SHP77 (cell line): ENCODE measurements around the gene MYOM1.

Experiments
- DNase-seq, 2 experiments: peaks; one replicate each; lab custom pipeline; 2025; lab: John Stamatoyannopoulos, UW

MYOM1 gene

DNA sequence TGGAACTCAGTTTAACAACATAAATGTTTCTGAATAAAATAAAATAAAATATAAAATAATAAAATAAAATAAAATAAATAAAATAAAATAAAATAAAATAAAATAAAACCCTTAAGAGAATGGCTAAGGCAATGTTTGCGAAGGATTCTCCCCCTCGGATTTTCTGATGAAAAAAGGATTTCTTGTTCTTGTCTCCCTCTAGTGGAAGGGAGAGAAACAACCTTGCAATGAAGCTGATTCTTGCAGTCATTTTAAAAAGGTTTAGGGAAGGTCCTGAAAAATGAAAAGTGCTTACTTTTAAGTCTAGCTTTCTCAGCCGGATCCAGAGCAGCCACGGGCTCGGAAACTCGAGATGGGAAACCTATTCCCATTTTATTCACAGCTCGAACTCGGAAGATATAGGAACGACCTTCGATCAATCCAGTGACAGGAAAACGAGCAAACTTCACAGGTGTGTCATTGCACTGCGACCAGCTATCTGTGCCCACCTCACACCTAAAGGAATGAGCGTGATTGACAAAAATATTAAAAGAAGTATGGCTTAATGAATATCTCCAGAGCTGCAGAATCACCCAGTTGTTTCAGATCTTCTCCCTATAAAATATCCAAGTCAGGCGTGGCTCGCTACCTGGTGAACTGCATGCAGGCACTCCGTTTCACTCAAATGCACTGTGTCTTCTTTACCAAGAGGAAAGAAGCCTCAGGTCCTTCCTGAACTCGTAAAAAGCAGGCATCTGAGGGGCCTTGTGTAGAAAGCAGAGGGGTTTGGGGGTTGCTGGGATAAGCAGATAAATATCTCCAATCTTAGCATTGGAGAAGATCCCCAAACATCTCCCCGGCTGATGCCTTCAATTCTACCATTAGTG lies 68.1 kb downstream of the MYOM1 start:
- DNase-seq, result peak; percentile 6 to 15

GRCh38 chr18:3150688-3151087 lies 69.1 kb downstream of the MYOM1 start:
- DNase-seq, result no peak

- DNase-seq, result no peak
Observed at GRCh38 chr18:3150274-3150673, 69.5 kb downstream of the MYOM1 start.

DNA sequence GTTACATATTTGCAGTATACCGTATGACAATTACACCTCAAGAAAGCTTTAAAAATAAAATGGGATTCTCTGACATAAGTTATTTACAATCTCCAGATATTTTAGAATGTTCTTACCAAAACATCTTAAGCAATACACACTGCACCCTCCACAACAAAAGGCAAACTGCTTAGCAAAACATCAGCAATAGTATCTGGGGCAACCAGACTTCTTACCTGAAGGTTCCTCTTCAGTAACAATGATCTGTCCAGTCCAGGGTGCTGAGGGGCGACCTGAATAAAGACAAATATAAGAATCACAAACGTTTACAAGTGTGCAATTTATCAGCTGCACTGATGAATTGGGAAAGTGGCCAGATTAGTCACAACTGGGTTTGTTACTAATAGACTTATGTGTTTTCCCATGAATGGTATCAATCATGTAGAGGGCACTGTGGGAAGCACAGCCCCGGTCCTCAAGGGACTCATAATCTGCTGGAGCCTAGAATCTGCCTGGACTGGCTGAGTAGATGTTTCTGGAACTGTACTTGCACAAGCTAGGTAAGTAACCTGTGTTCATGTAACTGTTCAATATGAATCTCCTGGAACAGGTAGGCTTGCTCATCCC lies 70.7 kb downstream of the MYOM1 start:
- DNase-seq, result no peak

- DNase-seq, result no peak
Observed at GRCh38 chr18:3147935-3148554, 71.7 kb downstream of the MYOM1 start.

DNA sequence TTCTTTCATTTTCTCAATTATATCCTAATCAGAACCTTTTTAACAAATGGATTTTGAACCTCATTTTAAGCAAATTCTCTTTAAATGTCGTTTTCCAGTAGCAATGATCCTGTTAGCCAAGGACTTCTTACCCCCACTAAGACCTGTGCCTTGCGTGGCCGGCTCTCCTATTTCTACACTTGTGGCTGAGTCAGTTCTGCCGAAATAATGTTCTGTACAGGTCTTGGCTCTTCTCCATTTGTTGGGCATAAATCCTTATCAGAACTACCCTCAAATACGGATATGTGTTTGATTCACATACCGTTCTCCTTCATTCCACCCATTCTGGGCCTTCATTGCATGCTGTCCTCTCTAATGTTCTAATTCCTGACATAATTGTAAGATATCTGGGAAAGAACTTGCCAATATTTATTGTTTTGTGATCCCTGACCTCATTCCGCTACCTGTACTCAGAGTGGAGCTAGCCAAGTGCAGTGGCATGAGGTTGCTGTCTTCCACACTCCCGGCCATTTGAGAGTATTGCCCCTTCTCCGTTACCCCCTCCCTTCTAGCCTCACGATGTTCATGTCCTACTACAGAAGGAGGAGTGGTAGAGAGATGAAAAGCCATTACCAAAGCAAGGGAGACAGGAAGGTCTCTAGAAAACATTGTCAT lies 78.7 kb downstream of the MYOM1 start:
- no peak for DNase-seq

DNA sequence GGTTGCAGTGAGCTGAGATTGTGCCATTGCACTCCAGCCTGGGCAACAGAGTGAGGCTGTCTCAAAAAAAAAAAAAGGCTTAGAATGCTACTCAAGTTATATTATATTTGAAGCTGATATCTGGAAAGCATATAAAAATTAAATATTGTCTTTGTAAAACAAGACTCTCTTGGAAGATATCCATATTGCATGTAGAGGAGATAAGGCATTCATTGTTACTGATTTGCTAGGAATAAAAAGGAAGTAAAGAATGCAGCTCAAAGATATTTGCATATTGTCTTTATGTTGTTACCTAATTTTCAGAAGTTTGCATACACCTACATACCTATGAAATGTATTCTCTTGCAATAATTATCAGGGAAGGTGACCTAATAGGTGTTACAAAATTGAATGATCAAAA lies 79.4 kb downstream of the MYOM1 start:
- no peak for DNase-seq

DNA sequence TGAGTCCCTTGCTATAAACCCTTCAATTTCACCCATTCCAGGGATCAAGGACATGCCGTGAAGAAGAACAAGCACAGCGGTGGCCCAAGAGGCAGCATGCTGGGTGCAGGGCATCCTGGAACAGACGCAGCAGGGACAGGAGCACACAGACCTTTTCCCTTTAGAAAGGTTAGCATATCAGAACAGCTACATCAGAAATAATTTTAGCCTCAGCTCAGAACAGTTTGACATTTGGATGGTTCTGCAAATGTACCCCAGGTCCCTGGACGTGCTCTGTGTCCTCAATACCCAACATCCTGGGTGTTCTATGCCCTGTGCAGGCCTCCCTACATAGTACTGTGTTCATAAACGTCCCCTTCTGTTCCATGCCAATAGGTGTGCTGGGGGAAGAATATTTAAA lies 80.4 kb downstream of the MYOM1 start:
- no peak for DNase-seq

DNA sequence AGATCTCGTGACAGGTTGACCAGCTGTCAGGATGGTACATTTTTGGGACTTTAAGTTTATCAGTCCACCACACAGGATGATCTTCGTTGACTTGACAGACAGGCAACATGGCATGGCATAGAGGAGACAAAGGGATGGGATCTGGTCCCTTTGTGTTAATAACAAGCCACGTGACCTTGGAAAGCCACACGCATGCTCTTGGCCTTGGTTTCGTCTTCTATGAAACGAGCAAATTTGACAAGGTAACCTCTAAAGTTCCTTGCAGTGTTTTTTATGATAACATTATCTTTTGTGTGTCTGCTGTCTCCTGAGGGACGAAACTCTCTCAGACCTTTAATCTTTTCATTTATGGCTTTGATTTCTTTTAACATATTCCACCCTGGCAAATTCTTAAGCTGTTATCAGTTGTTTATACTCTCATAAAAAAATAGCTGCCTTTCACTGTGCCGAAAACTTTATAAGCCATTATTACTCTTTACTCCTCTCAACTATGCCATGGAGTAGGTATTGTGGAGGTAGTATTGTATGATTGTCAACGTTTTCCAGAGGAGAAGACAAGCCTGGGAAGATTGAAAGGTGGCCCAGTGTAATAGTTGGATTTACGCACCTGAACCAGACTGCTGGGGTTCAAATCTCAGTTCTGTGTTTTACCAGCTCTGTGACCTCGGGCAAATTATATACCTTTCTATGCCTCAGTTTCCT lies 81.3 kb downstream of the MYOM1 start:
- no peak for DNase-seq

DNA sequence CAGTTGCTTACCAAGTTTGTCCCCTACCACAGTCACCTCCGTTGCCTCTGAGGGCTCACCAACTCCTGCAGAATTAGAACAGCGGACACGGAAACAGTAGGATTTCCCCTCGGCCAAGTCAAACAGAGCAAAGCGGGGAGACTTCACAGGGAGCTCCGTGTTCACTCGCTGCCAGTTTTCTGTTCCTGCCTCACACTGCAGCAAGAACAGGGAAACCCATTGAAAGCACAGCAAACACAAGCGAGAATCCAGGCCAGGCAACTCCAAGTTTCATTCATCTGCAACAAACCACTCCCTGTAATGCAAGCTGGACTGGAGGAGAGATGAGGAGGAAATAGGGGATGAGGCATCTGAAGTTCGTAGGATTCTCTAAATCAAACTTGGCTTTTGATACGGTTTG lies 84.2 kb downstream of the MYOM1 start:
- no peak for DNase-seq

DNA sequence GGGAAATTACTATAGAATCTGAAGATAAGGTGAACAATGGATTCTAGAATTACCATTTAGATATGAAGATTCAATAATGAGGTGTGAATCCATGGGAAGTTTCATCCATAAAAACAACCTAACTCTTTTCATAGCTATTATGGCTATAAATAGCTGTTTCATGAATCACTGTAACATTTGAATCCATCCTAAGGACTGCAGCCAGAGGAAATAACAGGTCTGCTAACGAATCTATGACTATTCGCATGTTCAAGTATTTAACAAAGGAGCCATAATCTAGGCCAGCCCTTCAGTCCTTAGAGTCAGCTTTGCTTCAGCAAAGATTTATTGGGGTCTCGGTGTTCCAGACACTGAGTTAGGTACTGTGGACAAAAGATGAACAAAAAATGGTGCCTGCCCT lies 87.1 kb downstream of the MYOM1 start:
- no peak for DNase-seq

- DNase-seq, result no peak
Observed at GRCh38 chr18:3130344-3130743, 89.4 kb downstream of the MYOM1 start.

GRCh38 chr18:3129053-3129864 lies 90.5 kb downstream of the MYOM1 start:
- DNase-seq, result peak; percentile 83 to 86

- DNase-seq, result no peak
Observed at GRCh38 chr18:3126457-3127097, 93.2 kb downstream of the MYOM1 start.

GRCh38 chr18:3124822-3125221 lies 94.9 kb downstream of the MYOM1 start:
- DNase-seq, result no peak

DNA sequence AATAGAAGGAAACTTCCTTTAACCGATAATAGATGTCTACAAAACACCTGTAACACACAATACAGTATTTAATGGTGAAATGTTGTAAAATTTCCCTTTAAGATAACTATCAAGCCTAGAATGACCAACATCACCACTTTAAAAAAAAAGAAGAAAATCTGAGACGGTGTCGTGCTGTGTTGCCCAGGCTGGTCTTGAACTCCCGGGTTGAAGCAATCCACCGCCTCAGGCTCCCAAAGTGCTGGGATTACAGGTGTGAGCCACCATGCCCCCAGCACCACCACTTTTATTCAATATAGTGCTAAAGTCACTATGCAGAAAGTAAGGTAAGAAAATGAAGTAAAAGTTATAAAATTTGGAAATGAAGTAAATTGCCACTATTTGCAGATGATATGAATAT lies 96.9 kb downstream of the MYOM1 start:
- no peak for DNase-seq

DNA sequence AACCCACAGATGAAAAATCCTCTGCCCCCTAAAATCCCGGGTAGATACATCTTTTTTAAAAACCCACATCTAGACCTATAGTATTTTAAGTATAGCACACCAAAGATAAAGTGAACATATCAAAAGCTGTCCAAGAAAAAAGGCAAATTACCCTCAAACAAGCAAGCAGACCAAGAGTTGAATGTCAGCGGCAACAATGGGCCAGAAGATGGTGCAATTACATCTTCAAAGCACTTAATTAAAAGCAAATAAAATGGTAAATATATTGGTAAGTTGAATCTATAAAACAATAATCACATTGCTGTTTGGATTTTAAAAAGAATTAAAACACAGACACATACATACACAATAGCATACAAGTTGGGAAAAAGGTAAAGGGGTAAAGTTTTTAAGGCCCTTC lies 98.5 kb downstream of the MYOM1 start:
- no peak for DNase-seq

- DNase-seq, result no peak
Observed at GRCh38 chr18:3120356-3120755, 99.4 kb downstream of the MYOM1 start.

DNA sequence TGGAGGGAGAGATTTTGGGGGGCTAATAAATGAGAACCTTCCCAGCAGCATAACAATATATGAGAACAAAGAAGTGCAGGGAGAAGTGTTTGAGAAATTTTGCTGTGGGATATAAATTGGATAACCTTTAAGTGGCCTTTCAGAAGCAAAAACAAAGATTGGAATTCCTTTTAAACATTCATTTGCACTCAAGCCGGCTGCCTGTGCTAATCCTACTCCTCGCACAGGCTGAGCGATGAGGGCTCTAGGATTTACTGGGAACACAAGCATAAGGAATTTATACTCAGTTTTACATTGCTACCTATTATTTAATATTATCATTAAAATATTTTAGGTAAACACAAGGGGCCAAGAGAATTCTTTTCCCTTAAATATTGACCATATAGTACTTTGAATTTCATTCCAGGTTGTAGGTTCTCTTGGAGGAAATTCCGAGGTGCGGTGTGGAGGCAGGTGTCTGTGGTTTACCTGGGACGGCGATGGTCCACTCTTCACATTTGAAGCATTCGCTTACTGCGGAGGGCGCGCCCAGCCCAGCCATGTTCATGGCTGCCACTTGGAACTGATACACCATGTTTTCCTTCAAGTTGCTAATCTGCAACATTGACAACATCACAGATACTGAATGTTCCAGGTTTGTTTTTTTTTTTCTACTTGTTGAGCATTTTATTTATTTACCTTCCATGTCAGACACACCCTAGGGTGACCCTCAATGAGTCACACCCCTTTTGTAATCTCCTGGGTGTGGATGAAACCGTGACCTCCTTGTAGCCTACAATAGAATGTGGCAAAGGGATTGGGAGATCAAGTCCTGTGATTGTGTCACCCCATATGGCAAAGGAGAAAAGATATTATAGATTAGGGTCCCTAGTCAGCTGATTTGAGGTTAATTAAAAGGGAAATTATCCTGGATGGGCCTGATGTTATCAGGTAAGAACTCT lies 100.1 kb downstream of the MYOM1 start:
- DNase-seq, result no peak
